GM12865 (cell line): ENCODE results near the gene FOXJ3.

ENCODE experiments used
- DNase-seq: peaks from one replicate; pipeline ENCODE4 v3.0.0; 2010; ENCODE audit warnings: low read depth
- H3K4me3 ChIP-seq: 2 replicates; pipeline ENCODE4 v1.5.1; 2011; ENCODE audit warnings: mild to moderate bottlenecking, low read depth, low read length, control low read depth
- CTCF ChIP-seq: IDR thresholded peaks from 2 replicates; pipeline ENCODE4 v1.5.1; 2011; ENCODE audit warnings: low read length, control low read depth, low read depth, inconsistent platforms; ENCODE audit not compliant: insufficient read depth; ENCODE audit errors: missing control alignments

FOXJ3 gene

GRCh38 chr1:42335050-42335808 lies at the start of gene FOXJ3:
Gene FOXJ3 (minus strand): TSS chr1:42335235. CDS start chr1:42311093, 24,142 bp downstream.
- peak; percentile 99 for DNase-seq
- TF ChIP-seq CTCF: peak; percentile 3
- peak within 1 kb of the TSS; percentile 99 for H3K4me3 ChIP-seq

- DNase-seq: no peak
- no peak for TF ChIP-seq CTCF
- peak overlapping the region; percentile 93 for H3K4me3 ChIP-seq
These were observed 46.2 kb upstream of the FOXJ3 start for GRCh38 chr1:42381280-42381673.

- peak; percentile 67 for DNase-seq
- H3K4me3 ChIP-seq: peak within 1 kb of the TSS; percentile 93
- no peak for TF ChIP-seq CTCF
These were observed 45.7 kb upstream of the FOXJ3 start, which contains the start of gene RIMKLA for GRCh38 chr1:42380586-42381279. Gene RIMKLA (plus strand): TSS chr1:42380792. CDS start chr1:42380935, 143 bp downstream.

DNA sequence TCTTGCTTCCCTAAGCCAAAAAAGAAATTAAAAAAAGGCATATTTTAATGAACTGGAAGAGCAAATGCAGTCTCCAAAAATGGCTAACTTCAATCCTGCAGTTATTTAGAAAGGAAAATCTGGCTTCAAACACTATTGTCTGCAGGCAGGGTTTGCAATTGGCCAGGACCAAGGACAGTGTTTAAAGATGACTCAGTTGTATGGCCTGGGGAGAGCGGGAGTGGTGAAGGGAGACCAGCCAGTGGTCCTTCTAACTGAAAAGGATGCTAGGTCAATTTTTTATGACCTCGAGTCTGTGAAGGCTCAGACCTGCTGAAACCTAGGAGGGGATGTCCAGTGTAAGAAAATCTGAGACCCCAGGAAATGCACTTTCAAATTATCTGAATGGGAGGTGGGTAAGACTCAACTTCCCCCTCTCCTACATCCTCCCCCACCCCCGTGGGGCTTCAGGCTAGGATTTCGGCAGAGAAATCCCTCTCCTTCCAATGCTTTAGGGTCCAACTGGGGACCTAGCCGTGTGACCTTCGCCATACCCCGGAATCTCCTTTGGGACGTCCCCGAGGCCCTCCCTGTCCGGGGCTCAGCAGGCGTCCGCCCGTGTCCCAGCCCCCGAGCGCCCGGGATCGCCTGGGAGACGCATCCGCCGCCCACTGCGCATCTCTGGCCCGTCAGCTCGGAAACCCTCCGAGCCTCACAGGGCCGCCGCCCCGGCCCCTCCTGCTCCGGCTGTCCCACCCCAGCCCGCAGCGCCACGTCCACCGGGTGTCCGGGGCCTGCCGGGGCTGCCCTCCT lies 45.0 kb upstream of the FOXJ3 start:
- no peak for DNase-seq
- H3K4me3 ChIP-seq: peak overlapping the region; percentile 56

GRCh38 chr1:42372796-42373195 lies 37.8 kb upstream of the FOXJ3 start:
- H3K4me3 ChIP-seq: no peak overlapping the region
- DNase-seq: no peak
- TF ChIP-seq CTCF: no peak

More for the DNA sequence above, 45.0 kb upstream of the FOXJ3 start:
- no peak for TF ChIP-seq CTCF

- TF ChIP-seq CTCF: no peak
- DNase-seq: no peak
- H3K4me3 ChIP-seq: no peak overlapping the region
These were observed 36.0 kb upstream of the FOXJ3 start for GRCh38 chr1:42370876-42371549.
